IMR-90 (cell line): Measurements from ENCODE around the gene ABCC3. TPM values are rescaled to one million over a fixed set of nuclear protein-coding genes. Genes with fewer than 3 reads are reported as not detected.

Experiments
- ATAC-seq: fragments of 200-7000 bp; cut with Tn5 transposase; 2 replicates; pipeline ENCODE4 v1.9.1; 2020; ENCODE audit warnings: low read depth, mild to moderate bottlenecking, moderate library complexity
- BruUV-seq: library from RNA; stranded (reverse); fragments of 400-500 nt; replicated peaks from 2 replicates; lab custom pipeline; 2021; lab: Mats Ljungman, UMichigan
- CTCF ChIA-PET: fragments of 300-600 bp; formaldehyde crosslinking; extraction: SDS; loops from one replicate; lab custom pipeline; 2021; ENCODE audit warnings: antibody characterized with exemption; lab: Yijun Ruan, JAX
- POLR2A ChIA-PET: fragments of 300-600 bp; sonication (Branson Sonifier 250); formaldehyde crosslinking; loops from one replicate; lab custom pipeline; 2022; ENCODE audit warnings: antibody characterized with exemption; ENCODE audit not compliant: unreplicated experiment; lab: Charles Lee
- DNase-seq: peaks from one replicate; pipeline ENCODE4 v3.0.0; 2013
- H2AFZ ChIP-seq: replicated peaks from 2 replicates; pipeline ENCODE3; 2013; ENCODE audit warnings: low read length, mild to moderate bottlenecking; ENCODE audit not compliant: poor library complexity
- H2AK5ac ChIP-seq: 2 replicates; pipeline ENCODE4 v1.6.1; 2013; ENCODE audit warnings: low read depth, low read length, inconsistent platforms
- H2AK9ac ChIP-seq: replicated peaks from 2 replicates; pipeline ENCODE3; 2013; ENCODE audit warnings: mild to moderate bottlenecking, low read depth, low read length, moderate library complexity; ENCODE audit not compliant: poor library complexity
- H2BK120ac ChIP-seq: 2 replicates; pipeline ENCODE4 v1.6.1; 2013; ENCODE audit warnings: low read depth, low read length, inconsistent platforms
- H2BK15ac ChIP-seq: 3 replicates; pipeline ENCODE4 v1.6.1; 2013; ENCODE audit warnings: low read depth, low read length, inconsistent platforms
- H2BK20ac ChIP-seq: 2 replicates; pipeline ENCODE4 v1.6.1; 2013; ENCODE audit warnings: low read depth, mild to moderate bottlenecking, inconsistent platforms, low read length, moderate library complexity
- H2BK5ac ChIP-seq: 2 replicates; pipeline ENCODE4 v1.6.1; 2013; ENCODE audit warnings: mild to moderate bottlenecking, low read depth, low read length, inconsistent platforms; ENCODE audit not compliant: poor library complexity, severe bottlenecking
- H3K14ac ChIP-seq: replicated peaks from 2 replicates; pipeline ENCODE4 v1.6.1; 2013; ENCODE audit warnings: low read depth, low read length, inconsistent platforms
- H3K18ac ChIP-seq: 2 replicates; pipeline ENCODE4 v1.6.1; 2013; ENCODE audit warnings: low read depth, low read length, control low read depth
- H3K23ac ChIP-seq: 2 replicates; pipeline ENCODE4 v1.6.1; 2013; ENCODE audit warnings: low read depth, low read length, inconsistent platforms
- H3K27ac ChIP-seq: 2 replicates; pipeline ENCODE4 v1.5.1; 2013; ENCODE audit warnings: mild to moderate bottlenecking, control low read depth, low read length; ENCODE audit not compliant: insufficient read depth
- H3K27me3 ChIP-seq: 2 replicates; pipeline ENCODE4 v1.6.1; 2013; ENCODE audit warnings: low read length; ENCODE audit not compliant: control insufficient read depth, insufficient read depth
- H3K36me3 ChIP-seq: 2 replicates; pipeline ENCODE4 v1.6.1; 2013; ENCODE audit warnings: low read length, mixed read lengths; ENCODE audit not compliant: control insufficient read depth, insufficient read depth
- H3K4ac ChIP-seq: 2 replicates; pipeline ENCODE4 v1.6.1; 2013; ENCODE audit warnings: low read depth, low read length, inconsistent platforms
- H3K4me1 ChIP-seq: 2 replicates; pipeline ENCODE4 v1.6.1; 2013; ENCODE audit warnings: low read length, mixed read lengths; ENCODE audit not compliant: control insufficient read depth, insufficient read depth
- H3K4me2 ChIP-seq: 2 replicates; pipeline ENCODE4 v1.6.1; 2013; ENCODE audit warnings: low read depth, mild to moderate bottlenecking, control low read depth, low read length, moderate library complexity
- H3K4me3 ChIP-seq: 2 replicates; pipeline ENCODE4 v1.5.1; 2013; ENCODE audit warnings: low read depth, mild to moderate bottlenecking, control low read depth, low read length, moderate library complexity; ENCODE audit not compliant: insufficient read depth
- H3K56ac ChIP-seq: 2 replicates; pipeline ENCODE4 v1.6.1; 2013; ENCODE audit warnings: low read length, inconsistent platforms; ENCODE audit not compliant: insufficient read depth; ENCODE audit errors: extremely low read depth
- H3K79me1 ChIP-seq, 2 experiments: 2 replicates each; pipeline ENCODE4 v1.6.1; 2013; ENCODE audit warnings: low read length in 2 of 2, inconsistent platforms in 1 of 2, low read depth in 1 of 2
- H3K9ac ChIP-seq: 2 replicates; pipeline ENCODE4 v1.6.1; 2013; ENCODE audit warnings: low read depth, low read length, control low read depth
- H3K9me1 ChIP-seq: 2 replicates; pipeline ENCODE4 v1.6.1; 2013; ENCODE audit warnings: low read length, inconsistent platforms; ENCODE audit not compliant: insufficient read depth
- H3K9me3 ChIP-seq: 2 replicates; pipeline ENCODE4 v1.6.1; 2013; ENCODE audit warnings: low read length; ENCODE audit not compliant: control insufficient read depth, insufficient read depth
- H4K20me1 ChIP-seq: 2 replicates; pipeline ENCODE4 v1.6.1; 2013; ENCODE audit warnings: low read length, inconsistent platforms; ENCODE audit not compliant: insufficient read depth
- H4K5ac ChIP-seq: 2 replicates; pipeline ENCODE4 v1.6.1; 2013; ENCODE audit warnings: mild to moderate bottlenecking, low read depth, low read length, control low read depth
- H4K8ac ChIP-seq, 2 experiments: 2 replicates each; pipeline ENCODE4 v1.6.1; 2013; ENCODE audit warnings: low read depth in 2 of 2, low read length in 2 of 2, control low read depth in 1 of 2, inconsistent platforms in 1 of 2
- H4K91ac ChIP-seq: 2 replicates; pipeline ENCODE4 v1.6.1; 2013; ENCODE audit warnings: low read depth, low read length, inconsistent platforms; ENCODE audit not compliant: insufficient read depth
- CEBPB ChIP-seq: IDR thresholded peaks from 2 replicates; pipeline ENCODE4 v1.6.1; 2012; ENCODE audit warnings: low read depth, low read length, improper control_type of control experiment
- CTCF ChIP-seq: conservative IDR thresholded peaks from 2 replicates; pipeline ENCODE4 v1.5.1; 2012; ENCODE audit warnings: mild to moderate bottlenecking, low read depth, low read length, improper control_type of control experiment
- ELK1 ChIP-seq: fragments of 150-350 bp; IDR thresholded peaks from 2 replicates; pipeline ENCODE4 v1.6.1; 2016; ENCODE audit warnings: low read depth, mild to moderate bottlenecking, low read length, moderate library complexity, borderline replicate concordance
- FOS ChIP-seq: fragments of 150-350 bp; IDR thresholded peaks from 2 replicates; pipeline ENCODE4 v1.6.1; 2016; ENCODE audit warnings: low read depth, low read length
- MXI1 ChIP-seq: IDR thresholded peaks from 2 replicates; pipeline ENCODE4 v1.6.1; 2012; ENCODE audit warnings: low read depth, mild to moderate bottlenecking, low read length, moderate library complexity, borderline replicate concordance
- NFE2L2 ChIP-seq: fragments of 150-350 bp; IDR thresholded peaks from 2 replicates; pipeline ENCODE4 v1.6.1; 2016; ENCODE audit warnings: low read depth, mild to moderate bottlenecking, low read length
- POLR2A ChIP-seq: IDR thresholded peaks from 2 replicates; pipeline ENCODE4 v1.6.1; 2012; ENCODE audit warnings: mild to moderate bottlenecking, low read depth, low read length
- SMC3 ChIP-seq: fragments of 150-350 bp; IDR thresholded peaks from 2 replicates; pipeline ENCODE4 v1.6.1; 2016; ENCODE audit warnings: low read depth, mild to moderate bottlenecking, antibody characterized with exemption, low read length, moderate library complexity
- USF2 ChIP-seq: fragments of 150-350 bp; IDR thresholded peaks from 2 replicates; pipeline ENCODE4 v1.6.1; 2017; ENCODE audit warnings: mild to moderate bottlenecking, antibody characterized with exemption, low read length, low read depth
- WGBS, 2 experiments: methylation state at CpG; one replicate each; pipeline versions ENCODE4 v1.1.5 to v1.1.7; 2013; ENCODE audit warnings: missing lambda C conversion rate in 2 of 2; ENCODE audit not compliant: insufficient read length in 1 of 2; ENCODE audit errors: extremely low coverage in 2 of 2; 5-methylcytosine and 5-hydroxymethylcytosine counted together
- dilution Hi-C: fragments of 300-500 bp; cut with HindIII; formaldehyde crosslinking; loops from one replicate; pipeline ENCODE4 v1.14.3; 2018; ENCODE audit warnings: low sequenced_read_pairs; ENCODE audit not compliant: unreplicated experiment
- in situ Hi-C: fragments of 300-500 bp; cut with MboI; formaldehyde crosslinking; loops from 3 replicates; pipeline ENCODE4 v1.14.3; 2019; ENCODE audit warnings: low sequenced_read_pairs, inconsistent platforms, mixed read lengths
- intact Hi-C: fragments of 100-400 bp; cut with micrococcal nuclease; formaldehyde crosslinking; loops from 2 replicates; pipeline ENCODE4 v1.10.0; 2022
- polyA plus RNA-seq, 3 experiments: library from polyadenylated mRNA; depleted of rRNA; stranded (reverse); fragments of >200 nt; gene quantifications; 2 replicates each; pipeline ENCODE4 v1.2.3, GENCODE V29; 2012; ENCODE audit warnings: low replicate concordance in 1 of 3
- total RNA-seq: library from RNA; depleted of rRNA; stranded (reverse); fragments of >200 nt; gene quantifications from 2 replicates; pipeline ENCODE4 v1.2.3, GENCODE V29; 2012

The ABCC3 gene
- total and polyA plus RNA-seq, 2 of the 4 experiments (the other 2 are of a cell fraction), result 3.2 to 6.6 TPM

- Histone ChIP-seq H3K4me2 (no peak overlapping the region), H3K9me3 (no peaks in the 10 kb centered on the region), H3K79me1 (no peaks in the 10 kb centered on the region), H3K4me1 (peaks cover 2% of the 10 kb centered on the region), H4K5ac (no peak overlapping the region), H3K27ac (no peak overlapping the region), H3K36me3 (no peaks in the 10 kb centered on the region), H3K23ac (no peak overlapping the region), H2BK20ac (no peak overlapping the region), H3K27me3 (no peaks in the 10 kb centered on the region; the same call in 1 of the 2 replicates), H3K4ac (no peak overlapping the region), H2BK120ac (no peak overlapping the region), H3K4me3 (no peak overlapping the region), H2AK5ac (no peak overlapping the region), H2BK15ac (no peak overlapping the region), H4K8ac (no peak overlapping the region), H3K9me1 (peaks cover 6% of the 10 kb centered on the region; the same call in 1 of the 2 replicates), H4K20me1 (no peaks in the 10 kb centered on the region), H2BK5ac (no peak overlapping the region), H3K56ac (no peak overlapping the region), H2AFZ (no peak overlapping the region), H3K9ac (no peak overlapping the region), H3K18ac (no peak overlapping the region), H3K14ac (no peak overlapping the region), H2AK9ac (no peak overlapping the region), H4K91ac (no peak overlapping the region)
- ChIA-PET CTCF (no interaction called here), POLR2A (no interaction called here)
- dilution Hi-C loops (no loop called here), in situ Hi-C loops (no loop called here), intact Hi-C loops (no loop called here)
- BruUV-seq, result no TSS peak
- DNase-seq (no peak), ATAC-seq (no peak)
- no peak for TF ChIP-seq USF2
- TF ChIP-seq MXI1, result no peak
- TF ChIP-seq SMC3, result no peak
- no peak for TF ChIP-seq CEBPB
- TF ChIP-seq CTCF, result no peak
- TF ChIP-seq NFE2L2, result no peak
- no peak for TF ChIP-seq FOS
- TF ChIP-seq ELK1, result no peak
- no peak for TF ChIP-seq POLR2A
- 74% methylated on average over 11 of the region's 17 CpGs; no CpG with 5 or more reads in 1 of the 2 experiments for WGBS, 2 experiments
These were observed 13.8 kb upstream of the ABCC3 start for GRCh38 chr17:50620858-50621257.
